HEK293 (cell line): ENCODE measurements around the gene CIRBP.

Experiments
- EGR2 ChIP-seq: fragments of 450-650 bp; formaldehyde crosslinking; IDR thresholded peaks from 2 replicates; pipeline ENCODE4 v1.5.1; 2016; ENCODE audit warnings: low read depth, missing biosample characterization, missing genetic modification characterization
- KLF1 ChIP-seq: fragments of 450-650 bp; formaldehyde crosslinking; IDR thresholded peaks from 2 replicates; pipeline ENCODE4 v1.5.1; 2016; ENCODE audit warnings: missing biosample characterization, missing genetic modification characterization
- KLF8 ChIP-seq: fragments of 450-650 bp; formaldehyde crosslinking; IDR thresholded peaks from 2 replicates; pipeline ENCODE4 v1.5.1; 2016; ENCODE audit warnings: missing biosample characterization, missing genetic modification characterization
- KLF9 ChIP-seq: fragments of 450-650 bp; formaldehyde crosslinking; IDR thresholded peaks from 2 replicates; pipeline ENCODE4 v1.5.1; 2016; ENCODE audit warnings: missing biosample characterization, missing genetic modification characterization, low read depth
- PBX3 ChIP-seq: sonication (generic); formaldehyde crosslinking; IDR thresholded peaks from 2 replicates; pipeline ENCODE4 v1.8.1; 2022; ENCODE audit warnings: mild to moderate bottlenecking, moderate library complexity, missing genetic modification reagents
- TRIM28 ChIP-seq: IDR thresholded peaks from 2 replicates; pipeline ENCODE4 v1.6.1; 2011; ENCODE audit warnings: low read length, control low read depth, borderline replicate concordance
- WT1 ChIP-seq: fragments of 450-650 bp; formaldehyde crosslinking; IDR thresholded peaks from 2 replicates; pipeline ENCODE4 v1.5.1; 2016; ENCODE audit warnings: missing biosample characterization, missing genetic modification characterization
- ZBTB20 ChIP-seq: fragments of 450-650 bp; formaldehyde crosslinking; IDR thresholded peaks from 2 replicates; pipeline ENCODE4 v1.5.1; 2016; ENCODE audit warnings: missing biosample characterization, missing genetic modification characterization
- ZBTB8A ChIP-seq: fragments of 450-650 bp; formaldehyde crosslinking; IDR thresholded peaks from 2 replicates; pipeline ENCODE4 v1.5.1; 2016; ENCODE audit warnings: missing biosample characterization, missing genetic modification characterization
- ZIC2 ChIP-seq: fragments of 450-650 bp; formaldehyde crosslinking; IDR thresholded peaks from 2 replicates; pipeline ENCODE4 v1.5.1; 2016; ENCODE audit warnings: missing biosample characterization, missing genetic modification characterization
- ZNF132 ChIP-seq: fragments of 450-650 bp; formaldehyde crosslinking; IDR thresholded peaks from 2 replicates; pipeline ENCODE4 v1.5.1; 2017; ENCODE audit warnings: missing biosample characterization, missing genetic modification characterization, borderline replicate concordance
- ZNF202 ChIP-seq: fragments of 450-650 bp; formaldehyde crosslinking; IDR thresholded peaks from 2 replicates; pipeline ENCODE4 v1.5.1; 2016; ENCODE audit warnings: missing biosample characterization, missing genetic modification characterization, borderline replicate concordance
- ZNF211 ChIP-seq: fragments of 450-650 bp; formaldehyde crosslinking; IDR thresholded peaks from 2 replicates; pipeline ENCODE4 v1.5.1; 2016; ENCODE audit warnings: low read depth, missing biosample characterization, missing genetic modification characterization
- ZNF23 ChIP-seq: fragments of 450-650 bp; formaldehyde crosslinking; IDR thresholded peaks from 2 replicates; pipeline ENCODE4 v1.5.1; 2016; ENCODE audit warnings: missing biosample characterization, missing genetic modification characterization, borderline replicate concordance
- ZNF239 ChIP-seq: fragments of 450-650 bp; formaldehyde crosslinking; IDR thresholded peaks from 2 replicates; pipeline ENCODE4 v1.5.1; 2016; ENCODE audit warnings: missing biosample characterization, missing genetic modification characterization
- ZNF341 ChIP-seq: fragments of 450-650 bp; formaldehyde crosslinking; IDR thresholded peaks from 2 replicates; pipeline ENCODE4; 2016; ENCODE audit warnings: low read depth, missing biosample characterization, missing genetic modification characterization
- ZNF398 ChIP-seq: fragments of 450-650 bp; formaldehyde crosslinking; IDR thresholded peaks from 2 replicates; pipeline ENCODE4 v1.5.1; 2017; ENCODE audit warnings: missing biosample characterization, missing genetic modification characterization
- ZNF529 ChIP-seq: fragments of 450-650 bp; formaldehyde crosslinking; IDR thresholded peaks from 2 replicates; pipeline ENCODE4 v1.5.1; 2017; ENCODE audit warnings: missing genetic modification characterization, missing biosample characterization; ENCODE audit not compliant: insufficient replicate concordance
- ZNF692 ChIP-seq: fragments of 450-650 bp; formaldehyde crosslinking; IDR thresholded peaks from 2 replicates; pipeline ENCODE4 v1.5.1; 2016; ENCODE audit warnings: missing biosample characterization, missing genetic modification characterization
- ZNF776 ChIP-seq: fragments of 450-650 bp; formaldehyde crosslinking; IDR thresholded peaks from 2 replicates; pipeline ENCODE4 v1.5.0; 2017; ENCODE audit warnings: missing biosample characterization, missing genetic modification characterization, borderline replicate concordance
- TF ChIP-seq, protein P1 (sequence below): fragments of 450-650 bp; formaldehyde crosslinking; IDR thresholded peaks from 2 replicates; pipeline ENCODE4 v1.5.1; 2016; ENCODE audit warnings: missing biosample characterization, missing genetic modification characterization

The CIRBP gene

GRCh38 chr19:1237027-1237659 is 32.0 kb upstream of the CIRBP start (continued):
- TF ChIP-seq, protein P1, sequence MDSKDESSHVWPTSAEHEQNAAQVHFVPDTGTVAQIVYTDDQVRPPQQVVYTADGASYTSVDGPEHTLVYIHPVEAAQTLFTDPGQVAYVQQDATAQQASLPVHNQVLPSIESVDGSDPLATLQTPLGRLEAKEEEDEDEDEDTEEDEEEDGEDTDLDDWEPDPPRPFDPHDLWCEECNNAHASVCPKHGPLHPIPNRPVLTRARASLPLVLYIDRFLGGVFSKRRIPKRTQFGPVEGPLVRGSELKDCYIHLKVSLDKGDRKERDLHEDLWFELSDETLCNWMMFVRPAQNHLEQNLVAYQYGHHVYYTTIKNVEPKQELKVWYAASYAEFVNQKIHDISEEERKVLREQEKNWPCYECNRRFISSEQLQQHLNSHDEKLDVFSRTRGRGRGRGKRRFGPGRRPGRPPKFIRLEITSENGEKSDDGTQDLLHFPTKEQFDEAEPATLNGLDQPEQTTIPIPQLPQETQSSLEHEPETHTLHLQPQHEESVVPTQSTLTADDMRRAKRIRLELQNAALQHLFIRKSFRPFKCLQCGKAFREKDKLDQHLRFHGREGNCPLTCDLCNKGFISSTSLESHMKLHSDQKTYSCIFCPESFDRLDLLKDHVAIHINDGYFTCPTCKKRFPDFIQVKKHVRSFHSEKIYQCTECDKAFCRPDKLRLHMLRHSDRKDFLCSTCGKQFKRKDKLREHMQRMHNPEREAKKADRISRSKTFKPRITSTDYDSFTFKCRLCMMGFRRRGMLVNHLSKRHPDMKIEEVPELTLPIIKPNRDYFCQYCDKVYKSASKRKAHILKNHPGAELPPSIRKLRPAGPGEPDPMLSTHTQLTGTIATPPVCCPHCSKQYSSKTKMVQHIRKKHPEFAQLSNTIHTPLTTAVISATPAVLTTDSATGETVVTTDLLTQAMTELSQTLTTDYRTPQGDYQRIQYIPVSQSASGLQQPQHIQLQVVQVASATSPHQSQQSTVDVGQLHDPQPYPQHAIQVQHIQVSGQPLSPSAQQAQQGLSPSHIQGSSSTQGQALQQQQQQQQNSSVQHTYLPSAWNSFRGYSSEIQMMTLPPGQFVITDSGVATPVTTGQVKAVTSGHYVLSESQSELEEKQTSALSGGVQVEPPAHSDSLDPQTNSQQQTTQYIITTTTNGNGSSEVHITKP (tag by site-specific recombination) = no peak
- TF ChIP-seq ZNF211 (tag by site-specific recombination) (no peak), KLF8 (tag by site-specific recombination) (0 out of 2 replicates have a peak, but pooled peaks have one; percentile 65), ZNF776 (tag by site-specific recombination) (no peak), ZNF202 (tag by site-specific recombination) (no peak), TRIM28 (no peak), ZNF529 (tag by site-specific recombination) (no peak), ZNF23 (tag by site-specific recombination) (no peak), ZNF239 (tag by site-specific recombination) (no peak), WT1 (tag by site-specific recombination) (0 out of 2 replicates have a peak, but pooled peaks have one; percentile 29), PBX3 (CRISPR knock-in tag) (no peak), ZNF341 (tag by site-specific recombination) (peak; percentile 47; the same call in 1 of the 2 replicates), ZNF132 (no peak), KLF1 (peak; percentile 75), ZNF398 (tag by site-specific recombination) (peak; percentile 92), KLF9 (tag by site-specific recombination) (peak; percentile 74), ZIC2 (peak; percentile 70), ZBTB20 (tag by site-specific recombination) (peak; percentile 92), EGR2 (tag by site-specific recombination) (peak; percentile 75), ZNF692 (tag by site-specific recombination) (peak; percentile 45; the same call in 1 of the 2 replicates), ZBTB8A (tag by site-specific recombination) (peak; percentile 76)
- TF ChIP-seq, all 188 proteins: peak for 34
